LNCaP clone FGC (cell line): ENCODE measurements around the gene ZNF358.

ENCODE experiments used
- DNase-seq: peaks from one replicate; pipeline ENCODE4 v3.0.0-alpha.2; 2011; ENCODE audit warnings: low read depth
- H3K4me3 ChIP-seq: 2 replicates; pipeline ENCODE4 v1.5.1; 2011; ENCODE audit warnings: mild to moderate bottlenecking, low read depth, low read length, control low read depth
- TF ChIP-seq, protein P1 (sequence below): IDR thresholded peaks from 2 replicates; pipeline ENCODE4 v1.5.1; 2012; ENCODE audit warnings: mild to moderate bottlenecking; ENCODE audit not compliant: control insufficient read depth, insufficient read depth; ENCODE audit errors: extremely low read depth

ZNF358 gene

GRCh38 chr19:7564866-7565265 lies 49.0 kb downstream of the ZNF358 start:
- TF ChIP-seq, protein P1, sequence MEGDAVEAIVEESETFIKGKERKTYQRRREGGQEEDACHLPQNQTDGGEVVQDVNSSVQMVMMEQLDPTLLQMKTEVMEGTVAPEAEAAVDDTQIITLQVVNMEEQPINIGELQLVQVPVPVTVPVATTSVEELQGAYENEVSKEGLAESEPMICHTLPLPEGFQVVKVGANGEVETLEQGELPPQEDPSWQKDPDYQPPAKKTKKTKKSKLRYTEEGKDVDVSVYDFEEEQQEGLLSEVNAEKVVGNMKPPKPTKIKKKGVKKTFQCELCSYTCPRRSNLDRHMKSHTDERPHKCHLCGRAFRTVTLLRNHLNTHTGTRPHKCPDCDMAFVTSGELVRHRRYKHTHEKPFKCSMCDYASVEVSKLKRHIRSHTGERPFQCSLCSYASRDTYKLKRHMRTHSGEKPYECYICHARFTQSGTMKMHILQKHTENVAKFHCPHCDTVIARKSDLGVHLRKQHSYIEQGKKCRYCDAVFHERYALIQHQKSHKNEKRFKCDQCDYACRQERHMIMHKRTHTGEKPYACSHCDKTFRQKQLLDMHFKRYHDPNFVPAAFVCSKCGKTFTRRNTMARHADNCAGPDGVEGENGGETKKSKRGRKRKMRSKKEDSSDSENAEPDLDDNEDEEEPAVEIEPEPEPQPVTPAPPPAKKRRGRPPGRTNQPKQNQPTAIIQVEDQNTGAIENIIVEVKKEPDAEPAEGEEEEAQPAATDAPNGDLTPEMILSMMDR: no peak
- H3K4me3 ChIP-seq: no peak overlapping the region
- DNase-seq: no peak

DNA sequence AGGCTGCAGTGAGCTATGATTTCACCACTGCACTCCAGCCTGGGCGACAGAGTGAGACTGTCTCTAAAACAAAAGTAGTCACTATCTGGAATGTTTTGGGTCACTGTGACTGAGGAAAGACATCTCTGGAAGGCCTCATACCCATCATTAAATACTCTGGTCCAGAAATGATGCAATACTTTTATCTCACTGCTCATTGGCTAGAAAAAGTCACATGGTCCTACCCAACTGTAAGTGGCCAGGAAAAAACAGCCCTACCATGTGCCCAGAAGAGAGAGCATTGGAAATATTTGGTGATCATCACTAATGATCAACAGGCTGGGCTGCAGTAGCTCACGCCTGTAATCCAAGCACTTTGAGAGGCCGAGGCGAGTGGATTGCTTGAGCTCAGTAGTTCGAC lies 49.4 kb downstream of the ZNF358 start:
- H3K4me3 ChIP-seq: no peak overlapping the region
- no peak for DNase-seq
- TF ChIP-seq, protein P1: no peak
